ENCODE results near the gene SRRM3. TPM values are rescaled to one million over a fixed set of nuclear protein-coding genes. Genes with fewer than 3 reads are reported as not detected.

Gene SRRM3
- total and polyA plus RNA-seq, 3 experiments from 2014 or later: not detected

GRCh38 chr7:76325092-76325491 is 123.4 kb downstream of the SRRM3 start:
- ChIA-PET POLR2A (no interaction called here), CTCF (interaction anchor here (0.8 to 1.6 kb wide), 3 partner anchors 9 to 147 kb away, joined by 3 to 6 read pairs (median 4); no protein-coding TSS in a partner anchor)
- no peak overlapping the region for H3K4me3 Mint-ChIP-seq
- H3K36me3 ChIP-seq (ENCODE audit: insufficient read depth, low read length): peaks cover 13% of the 10 kb centered on the region
- H3K27ac Mint-ChIP-seq: no peak overlapping the region
- no peak overlapping the region for H3K4me3 ChIP-seq (ENCODE audit: low read length)
- no peaks in the 10 kb centered on the region for H3K4me1 ChIP-seq (ENCODE audit: insufficient read depth, low read length)
- DNase-seq: no peak
- peaks cover 0 to 44% (median 10%) of the 10 kb centered on the region in 3 donors for H3K36me3 Mint-ChIP-seq
- no peaks in the 10 kb centered on the region for H3K27me3 ChIP-seq (ENCODE audit: insufficient read depth, low read length, poor library complexity, severe bottlenecking)
- H3K9me3 Mint-ChIP-seq: no peaks in the 10 kb centered on the region
- H3K27ac ChIP-seq (ENCODE audit: low read depth, low read length): no peak overlapping the region
- no peaks in the 10 kb centered on the region for H3K27me3 Mint-ChIP-seq
- H3K4me1 Mint-ChIP-seq: peaks cover 19 to 33% (median 31%) of the 10 kb centered on the region in 3 donors
- no peaks in the 10 kb centered on the region for H3K9me3 ChIP-seq (ENCODE audit: low read length)

DNA sequence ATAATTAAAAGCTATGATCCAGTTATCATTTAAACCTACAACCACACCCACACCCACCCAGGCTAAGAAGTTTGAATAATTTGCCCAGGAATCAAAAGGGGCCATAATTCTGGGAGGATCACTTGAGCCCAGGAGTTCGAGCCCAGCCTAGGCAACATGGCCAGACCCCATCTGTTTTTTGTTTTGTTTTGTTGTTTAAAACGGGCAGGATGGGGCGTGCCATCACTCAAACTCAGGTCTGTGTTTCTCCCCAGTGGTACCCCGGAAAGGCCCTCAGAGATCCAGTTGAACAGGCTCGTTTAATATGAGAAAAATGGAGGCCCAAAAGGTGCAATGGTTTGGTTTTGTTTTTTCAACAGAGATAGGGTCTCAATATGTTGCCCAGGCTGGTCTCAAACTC is 124.1 kb downstream of the SRRM3 start:
- no peak overlapping the region for H3K4me3 Mint-ChIP-seq
- H3K27me3 ChIP-seq (ENCODE audit: insufficient read depth, low read length, poor library complexity, severe bottlenecking): no peaks in the 10 kb centered on the region
- no peaks in the 10 kb centered on the region for H3K27me3 Mint-ChIP-seq
- H3K9me3 Mint-ChIP-seq: no peaks in the 10 kb centered on the region
- POLR2A ChIA-PET: interaction anchor here (0.6 kb wide), 1 partner anchor 32 kb away, joined by 6 read pairs; no protein-coding TSS in a partner anchor
- H3K9me3 ChIP-seq (ENCODE audit: low read length): no peaks in the 10 kb centered on the region
- H3K36me3 Mint-ChIP-seq: peaks cover 0 to 50% (median 12%) of the 10 kb centered on the region in 3 donors
- no peaks in the 10 kb centered on the region for H3K4me1 ChIP-seq (ENCODE audit: insufficient read depth, low read length)
- peaks cover 18% of the 10 kb centered on the region for H3K36me3 ChIP-seq (ENCODE audit: insufficient read depth, low read length)
- no peak overlapping the region for H3K27ac Mint-ChIP-seq
- peaks cover 23 to 39% (median 32%) of the 10 kb centered on the region in 3 donors for H3K4me1 Mint-ChIP-seq
- H3K4me3 ChIP-seq (ENCODE audit: low read length): no peak overlapping the region
- no peak for DNase-seq
- CTCF ChIA-PET: interaction anchor here (0.8 to 1.6 kb wide), 3 partner anchors 9 to 148 kb away, joined by 3 to 6 read pairs (median 4); no protein-coding TSS in a partner anchor
- H3K27ac ChIP-seq (ENCODE audit: low read depth, low read length): no peak overlapping the region

- Mint-ChIP-seq H3K36me3 (peaks cover 0 to 54% (median 12%) of the 10 kb centered on the region in 3 donors), H3K4me3 (no peak overlapping the region), H3K4me1 (peaks cover 24 to 39% (median 38%) of the 10 kb centered on the region in 3 donors), H3K27ac (peak overlapping the region in 3 of 8 donors; percentile 19 to 61 (median 20)), H3K9me3 (no peaks in the 10 kb centered on the region), H3K27me3 (no peaks in the 10 kb centered on the region)
- Histone ChIP-seq H3K9me3 (ENCODE audit: low read length) (no peaks in the 10 kb centered on the region), H3K4me3 (ENCODE audit: low read length) (no peak overlapping the region), H3K4me1 (ENCODE audit: insufficient read depth, low read length) (no peaks in the 10 kb centered on the region), H3K36me3 (ENCODE audit: insufficient read depth, low read length) (peaks cover 18% of the 10 kb centered on the region), H3K27me3 (ENCODE audit: insufficient read depth, low read length, poor library complexity, severe bottlenecking) (no peaks in the 10 kb centered on the region), H3K27ac (ENCODE audit: low read depth, low read length) (no peak overlapping the region)
- POLR2A ChIA-PET: interaction anchor here (0.7 kb wide), 1 partner anchor 9 kb away, joined by 3 read pairs; no protein-coding TSS in a partner anchor
- no peak for DNase-seq
- CTCF ChIA-PET: interaction anchor here (1.0 to 1.2 kb wide), 4 partner anchors 8 to 149 kb away, joined by 3 read pairs; no protein-coding TSS in a partner anchor
Observed at GRCh38 chr7:76326646-76327233, 125.0 kb downstream of the SRRM3 start.

- H3K36me3 ChIP-seq (ENCODE audit: insufficient read depth, low read length): peaks cover 18% of the 10 kb centered on the region
- H3K27ac Mint-ChIP-seq: peak overlapping the region in 3 of 8 donors; percentile 36 to 67 (median 38)
- no peaks in the 10 kb centered on the region for H3K27me3 Mint-ChIP-seq
- H3K27me3 ChIP-seq (ENCODE audit: insufficient read depth, low read length, poor library complexity, severe bottlenecking): no peaks in the 10 kb centered on the region
- H3K4me3 ChIP-seq (ENCODE audit: low read length): no peak overlapping the region
- no peaks in the 10 kb centered on the region for H3K4me1 ChIP-seq (ENCODE audit: insufficient read depth, low read length)
- H3K4me1 Mint-ChIP-seq: peaks cover 30 to 47% (median 46%) of the 10 kb centered on the region in 3 donors
- no peak overlapping the region for H3K4me3 Mint-ChIP-seq
- H3K9me3 ChIP-seq (ENCODE audit: low read length): no peaks in the 10 kb centered on the region
- ChIA-PET CTCF (interaction anchor here (0.7 to 1.2 kb wide), 4 partner anchors 9 to 149 kb away, joined by 3 read pairs; no protein-coding TSS in a partner anchor), POLR2A (interaction anchor here (0.7 kb wide), 1 partner anchor 10 kb away, joined by 3 read pairs; no protein-coding TSS in a partner anchor)
- H3K9me3 Mint-ChIP-seq: no peaks in the 10 kb centered on the region
- no peak for DNase-seq
- no peak overlapping the region for H3K27ac ChIP-seq (ENCODE audit: low read depth, low read length)
- H3K36me3 Mint-ChIP-seq: peaks cover 0 to 59% (median 15%) of the 10 kb centered on the region in 3 donors
Observed at GRCh38 chr7:76327610-76328009, 125.9 kb downstream of the SRRM3 start.

GRCh38 chr7:76328389-76328788 is 126.7 kb downstream of the SRRM3 start:
- Histone ChIP-seq H3K27ac (ENCODE audit: low read depth, low read length) (no peak overlapping the region), H3K36me3 (ENCODE audit: insufficient read depth, low read length) (peaks cover 20% of the 10 kb centered on the region), H3K4me3 (ENCODE audit: low read length) (no peak overlapping the region), H3K27me3 (ENCODE audit: insufficient read depth, low read length, poor library complexity, severe bottlenecking) (no peaks in the 10 kb centered on the region), H3K9me3 (ENCODE audit: low read length) (no peaks in the 10 kb centered on the region), H3K4me1 (ENCODE audit: insufficient read depth, low read length) (no peaks in the 10 kb centered on the region)
- no peak for DNase-seq
- no peaks in the 10 kb centered on the region for H3K9me3 Mint-ChIP-seq
- H3K27ac Mint-ChIP-seq: peak overlapping the region in 2 of 8 donors; percentile 38 to 92
- no peaks in the 10 kb centered on the region for H3K27me3 Mint-ChIP-seq
- H3K36me3 Mint-ChIP-seq: peaks cover 0 to 63% (median 15%) of the 10 kb centered on the region in 3 donors
- H3K4me1 Mint-ChIP-seq: peaks cover 33 to 50% (median 49%) of the 10 kb centered on the region in 3 donors
- POLR2A ChIA-PET: interaction anchor here (0.6 kb wide), 1 partner anchor 32 kb away, joined by 6 read pairs; no protein-coding TSS in a partner anchor
- CTCF ChIA-PET: interaction anchor here (0.5 to 0.7 kb wide), 2 partner anchors 14 to 1880 kb away, joined by 3 to 4 read pairs; no protein-coding TSS in a partner anchor
- H3K4me3 Mint-ChIP-seq: peak overlapping the region in 1 of 7 donors; percentile 65

DNA sequence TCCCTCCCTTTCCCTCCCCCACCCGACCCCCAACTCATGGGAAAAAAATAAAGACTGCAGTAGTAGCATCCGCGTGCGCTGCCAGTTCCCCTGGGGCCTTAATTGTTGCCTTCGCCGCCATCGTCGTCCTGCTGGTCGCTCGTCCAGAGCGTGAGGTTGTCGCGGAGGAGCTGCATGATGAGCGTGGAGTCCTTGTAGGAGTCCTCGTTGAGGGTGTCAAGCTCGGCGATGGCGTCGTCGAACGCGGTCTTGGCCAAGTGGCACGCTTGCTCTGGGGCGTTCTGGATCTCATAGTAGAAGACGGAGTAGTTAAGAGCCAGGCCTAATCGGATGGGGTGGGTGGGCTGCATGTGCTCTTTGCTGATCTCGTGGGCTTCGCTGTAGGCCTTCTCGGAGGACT is 127.8 kb downstream of the SRRM3 start:
- CTCF ChIA-PET: no interaction called here
- no peaks in the 10 kb centered on the region for H3K27me3 ChIP-seq (ENCODE audit: insufficient read depth, low read length, poor library complexity, severe bottlenecking)
- no peak for DNase-seq
- peaks cover 39 to 59% (median 54%) of the 10 kb centered on the region in 3 donors for H3K4me1 Mint-ChIP-seq
- no peaks in the 10 kb centered on the region for H3K4me1 ChIP-seq (ENCODE audit: insufficient read depth, low read length)
- no peaks in the 10 kb centered on the region for H3K27me3 Mint-ChIP-seq
- peaks cover 0 to 63% (median 15%) of the 10 kb centered on the region in 3 donors for H3K36me3 Mint-ChIP-seq
- peaks cover 24% of the 10 kb centered on the region for H3K36me3 ChIP-seq (ENCODE audit: insufficient read depth, low read length)
- no peak overlapping the region for H3K27ac ChIP-seq (ENCODE audit: low read depth, low read length)
- peak overlapping the region in 1 of 8 donors; percentile 3 for H3K27ac Mint-ChIP-seq
- no peaks in the 10 kb centered on the region for H3K9me3 ChIP-seq (ENCODE audit: low read length)
- POLR2A ChIA-PET: no interaction called here
- no peak overlapping the region for H3K4me3 Mint-ChIP-seq
- H3K9me3 Mint-ChIP-seq: no peaks in the 10 kb centered on the region
- H3K4me3 ChIP-seq (ENCODE audit: low read length): no peak overlapping the region

GRCh38 chr7:76330261-76330660 is 128.6 kb downstream of the SRRM3 start:
- no peaks in the 10 kb centered on the region for H3K27me3 Mint-ChIP-seq
- POLR2A ChIA-PET: no interaction called here
- H3K4me3 ChIP-seq (ENCODE audit: low read length): no peak overlapping the region
- H3K36me3 Mint-ChIP-seq: peaks cover 0 to 61% (median 15%) of the 10 kb centered on the region in 3 donors
- no peaks in the 10 kb centered on the region for H3K9me3 Mint-ChIP-seq
- peaks cover 24% of the 10 kb centered on the region for H3K36me3 ChIP-seq (ENCODE audit: insufficient read depth, low read length)
- H3K27ac Mint-ChIP-seq: peak overlapping the region in 3 of 8 donors; percentile 1 to 52 (median 43)
- no peak for DNase-seq
- no peak overlapping the region for H3K27ac ChIP-seq (ENCODE audit: low read depth, low read length)
- H3K4me1 ChIP-seq (ENCODE audit: insufficient read depth, low read length): no peaks in the 10 kb centered on the region
- H3K4me3 Mint-ChIP-seq: no peak overlapping the region
- H3K4me1 Mint-ChIP-seq: peaks cover 39 to 58% (median 54%) of the 10 kb centered on the region in 3 donors
- no peaks in the 10 kb centered on the region for H3K9me3 ChIP-seq (ENCODE audit: low read length)
- H3K27me3 ChIP-seq (ENCODE audit: insufficient read depth, low read length, poor library complexity, severe bottlenecking): no peaks in the 10 kb centered on the region
- CTCF ChIA-PET: no interaction called here

DNA sequence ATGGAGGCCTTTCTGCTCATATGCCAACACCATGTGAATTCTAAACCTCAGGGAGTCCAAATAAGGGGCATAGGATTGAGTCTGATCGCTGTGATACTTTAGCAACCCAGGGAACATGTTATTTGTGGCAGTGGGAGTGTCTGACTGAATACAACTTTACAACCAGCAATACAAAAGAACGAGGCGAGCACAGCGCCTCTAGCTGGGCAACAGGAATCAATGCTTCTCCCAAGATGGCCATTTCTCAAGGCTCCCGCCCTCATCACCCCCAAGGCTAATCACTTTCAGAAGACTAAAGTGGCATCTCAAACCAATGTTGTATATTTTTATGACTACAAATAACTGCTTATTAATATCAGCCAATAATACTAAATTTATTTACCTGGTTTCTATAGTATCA is 129.0 kb downstream of the SRRM3 start:
- ChIA-PET CTCF (no interaction called here), POLR2A (interaction anchor here (0.7 kb wide), 1 partner anchor 230 kb away, joined by 5 read pairs; no protein-coding TSS in a partner anchor)
- Histone ChIP-seq H3K4me1 (ENCODE audit: insufficient read depth, low read length) (no peaks in the 10 kb centered on the region), H3K9me3 (ENCODE audit: low read length) (no peaks in the 10 kb centered on the region), H3K4me3 (ENCODE audit: low read length) (no peak overlapping the region), H3K36me3 (ENCODE audit: insufficient read depth, low read length) (peaks cover 24% of the 10 kb centered on the region), H3K27ac (ENCODE audit: low read depth, low read length) (no peak overlapping the region), H3K27me3 (ENCODE audit: insufficient read depth, low read length, poor library complexity, severe bottlenecking) (no peaks in the 10 kb centered on the region)
- DNase-seq: no peak
- H3K27me3 Mint-ChIP-seq: no peaks in the 10 kb centered on the region
- peaks cover 0 to 61% (median 15%) of the 10 kb centered on the region in 3 donors for H3K36me3 Mint-ChIP-seq
- no peak overlapping the region for H3K4me3 Mint-ChIP-seq
- peak overlapping the region in 2 of 8 donors; percentile 17 to 43 for H3K27ac Mint-ChIP-seq
- H3K4me1 Mint-ChIP-seq: peaks cover 39 to 62% (median 55%) of the 10 kb centered on the region in 3 donors
- no peaks in the 10 kb centered on the region for H3K9me3 Mint-ChIP-seq
